Glutamatergic neuron (in vitro differentiated cells): ENCODE data around the gene PCARE. TPM values are rescaled to one million over a fixed set of nuclear protein-coding genes. Genes with fewer than 3 reads are reported as not detected.
A peak's percentile ranks its signal among the peaks of the same experiment; 100 is the strongest.

ENCODE experiments used
- DNase-seq: peaks from one replicate; pipeline ENCODE4 v3.0.0; 2022
- H3K27ac Mint-ChIP-seq: one replicate; pipeline ENCODE4 v1.8.0; 2020; ENCODE audit warnings: mild to moderate bottlenecking, mixed read lengths, inconsistent platforms; ENCODE audit not compliant: unreplicated experiment
- H3K27me3 Mint-ChIP-seq: one replicate; pipeline ENCODE4 v1.8.0; 2020; ENCODE audit warnings: mild to moderate bottlenecking, moderate library complexity, mixed read lengths, inconsistent platforms; ENCODE audit not compliant: unreplicated experiment
- H3K36me3 Mint-ChIP-seq: one replicate; pipeline ENCODE4 v1.8.0; 2020; ENCODE audit warnings: mild to moderate bottlenecking, mixed read lengths, inconsistent platforms; ENCODE audit not compliant: unreplicated experiment
- H3K4me1 Mint-ChIP-seq: one replicate; pipeline ENCODE4 v1.8.0; 2020; ENCODE audit warnings: mild to moderate bottlenecking, low read depth, mixed read lengths, inconsistent platforms; ENCODE audit not compliant: unreplicated experiment
- H3K4me3 Mint-ChIP-seq: one replicate; pipeline ENCODE4 v1.8.0; 2020; ENCODE audit warnings: mild to moderate bottlenecking, mixed read lengths, inconsistent platforms; ENCODE audit not compliant: unreplicated experiment
- H3K9me3 Mint-ChIP-seq: one replicate; pipeline ENCODE4 v1.8.0; 2020; ENCODE audit warnings: mild to moderate bottlenecking, moderate library complexity, mixed read lengths, inconsistent platforms; ENCODE audit not compliant: unreplicated experiment
- total RNA-seq: library from RNA; stranded (reverse); fragmentation: NEBNext Ultra II Directional; extraction: Animal tissue kit (Norgen Biotek cat#: 25700); gene quantifications from one replicate; pipeline ENCODE4 v1.2.1, GENCODE V29; 2021; ENCODE audit not compliant: unreplicated experiment
- TF ChIP-seq, protein P1 (sequence below): fragments of 200-600 bp; sonication (generic); IDR thresholded peaks from one replicate; pipeline ENCODE4 v1.5.0; 2021; ENCODE audit not compliant: partially characterized antibody, unreplicated experiment

The PCARE gene
- total RNA-seq, 1 donor from 2014 or later, result 0.66 TPM

DNA sequence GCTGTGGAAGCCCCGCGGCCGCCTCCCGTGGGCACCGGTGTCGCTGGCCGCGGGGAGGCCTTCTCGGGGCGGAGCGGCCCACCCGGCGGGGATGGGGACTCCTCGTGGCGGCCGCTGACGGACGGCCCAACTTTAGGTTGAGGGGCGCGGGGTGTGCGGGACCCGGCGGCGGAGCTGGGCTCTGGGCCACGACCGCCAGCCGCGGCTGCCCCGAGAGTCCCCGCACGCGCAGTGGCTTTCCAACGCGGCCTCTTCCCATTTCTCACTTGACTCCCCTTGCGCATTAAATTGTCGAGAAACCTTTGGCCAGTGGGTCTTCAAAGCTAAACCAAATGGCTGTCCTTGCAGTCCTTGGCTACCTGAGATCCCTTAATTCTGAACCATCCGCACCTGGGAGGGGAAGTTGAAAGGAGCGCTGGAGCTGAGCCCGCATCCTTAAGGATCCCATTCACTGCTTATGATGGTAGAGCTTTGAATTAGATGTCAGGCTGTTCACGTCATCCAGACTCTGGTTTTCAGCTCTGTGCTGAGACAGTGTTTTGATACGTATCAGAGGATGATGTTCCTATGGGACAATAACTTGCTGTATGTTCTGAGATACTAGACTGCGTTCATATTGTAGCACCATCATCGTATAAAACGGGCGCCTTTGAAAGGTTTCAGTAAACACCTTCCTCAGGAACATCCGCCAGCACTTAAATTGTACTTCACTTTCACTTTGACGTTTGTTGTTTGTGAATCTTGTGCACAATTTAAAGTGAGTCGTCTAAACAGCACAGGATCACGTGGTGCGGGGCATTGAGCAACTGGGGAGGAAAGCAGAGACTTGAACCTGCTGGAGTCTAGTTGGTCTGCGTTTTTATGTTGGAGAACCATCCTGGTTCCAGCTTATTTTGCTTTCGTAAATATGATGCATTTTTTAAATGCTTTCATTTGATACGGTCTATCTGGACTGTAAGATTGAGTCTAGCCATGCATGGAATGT is 41.8 kb upstream of the PCARE start:
- Mint-ChIP-seq H3K27ac (peak overlapping the region; percentile 57), H3K4me1 (peaks cover 9% of the 10 kb centered on the region), H3K9me3 (peaks cover 5% of the 10 kb centered on the region), H3K4me3 (peak overlapping the region; percentile 87), H3K36me3 (no peaks in the 10 kb centered on the region), H3K27me3 (peaks cover 7% of the 10 kb centered on the region)
- peak; percentile 35 for DNase-seq
- TF ChIP-seq, protein P1, sequence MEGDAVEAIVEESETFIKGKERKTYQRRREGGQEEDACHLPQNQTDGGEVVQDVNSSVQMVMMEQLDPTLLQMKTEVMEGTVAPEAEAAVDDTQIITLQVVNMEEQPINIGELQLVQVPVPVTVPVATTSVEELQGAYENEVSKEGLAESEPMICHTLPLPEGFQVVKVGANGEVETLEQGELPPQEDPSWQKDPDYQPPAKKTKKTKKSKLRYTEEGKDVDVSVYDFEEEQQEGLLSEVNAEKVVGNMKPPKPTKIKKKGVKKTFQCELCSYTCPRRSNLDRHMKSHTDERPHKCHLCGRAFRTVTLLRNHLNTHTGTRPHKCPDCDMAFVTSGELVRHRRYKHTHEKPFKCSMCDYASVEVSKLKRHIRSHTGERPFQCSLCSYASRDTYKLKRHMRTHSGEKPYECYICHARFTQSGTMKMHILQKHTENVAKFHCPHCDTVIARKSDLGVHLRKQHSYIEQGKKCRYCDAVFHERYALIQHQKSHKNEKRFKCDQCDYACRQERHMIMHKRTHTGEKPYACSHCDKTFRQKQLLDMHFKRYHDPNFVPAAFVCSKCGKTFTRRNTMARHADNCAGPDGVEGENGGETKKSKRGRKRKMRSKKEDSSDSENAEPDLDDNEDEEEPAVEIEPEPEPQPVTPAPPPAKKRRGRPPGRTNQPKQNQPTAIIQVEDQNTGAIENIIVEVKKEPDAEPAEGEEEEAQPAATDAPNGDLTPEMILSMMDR, result no peak

DNA sequence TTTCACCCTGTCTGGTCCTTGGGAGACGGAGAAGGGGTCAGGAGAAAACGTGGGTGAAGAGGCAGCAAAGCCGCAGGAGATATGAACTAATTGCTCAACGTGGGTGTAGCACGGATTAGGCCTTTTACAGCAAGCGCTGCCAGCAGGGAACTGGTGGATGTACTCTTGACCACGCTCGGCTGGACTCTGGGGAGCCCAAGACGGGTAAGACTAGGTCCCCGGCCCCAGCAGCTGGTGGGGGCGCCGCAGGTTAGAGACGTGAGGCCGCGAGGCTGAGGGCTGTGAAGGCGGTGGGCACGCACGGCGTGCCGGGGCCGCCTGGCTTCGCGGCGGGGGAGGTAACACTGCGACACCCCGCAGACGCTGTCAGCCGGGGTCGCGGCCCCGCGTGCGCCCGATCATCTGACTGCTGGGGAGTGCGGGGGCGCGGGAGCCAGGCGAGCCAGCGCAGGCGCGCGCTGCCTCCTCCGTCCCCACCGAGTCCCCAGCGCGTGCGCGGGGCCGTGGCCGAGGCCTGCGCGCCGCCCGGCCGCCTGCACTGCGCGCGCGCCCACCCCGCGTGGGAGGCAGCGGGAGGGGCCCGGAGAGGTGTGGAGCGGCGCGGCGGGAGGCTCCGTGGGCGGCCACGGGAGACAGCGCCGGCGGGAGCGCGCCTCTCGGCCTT is 40.8 kb upstream of the PCARE start, which contains the start of gene CLIP4:
CLIP4 (plus strand) TSS at position 470 of the 664 bp plus-strand sequence. CDS start 5,974 bp downstream, outside the sequence.
- H3K27ac Mint-ChIP-seq, result peak within 1 kb of the TSS; percentile 85
- H3K4me1 Mint-ChIP-seq, result peaks cover 9% of the 10 kb centered on the region
- H3K27me3 Mint-ChIP-seq, result peaks cover 7% of the 10 kb centered on the region
- DNase-seq, result peak; percentile 53
- H3K9me3 Mint-ChIP-seq, result peaks cover 5% of the 10 kb centered on the region
- no peaks in the 10 kb centered on the region for H3K36me3 Mint-ChIP-seq
- TF ChIP-seq, protein P1, result no peak
- peak within 1 kb of the TSS; percentile 92 for H3K4me3 Mint-ChIP-seq

DNA sequence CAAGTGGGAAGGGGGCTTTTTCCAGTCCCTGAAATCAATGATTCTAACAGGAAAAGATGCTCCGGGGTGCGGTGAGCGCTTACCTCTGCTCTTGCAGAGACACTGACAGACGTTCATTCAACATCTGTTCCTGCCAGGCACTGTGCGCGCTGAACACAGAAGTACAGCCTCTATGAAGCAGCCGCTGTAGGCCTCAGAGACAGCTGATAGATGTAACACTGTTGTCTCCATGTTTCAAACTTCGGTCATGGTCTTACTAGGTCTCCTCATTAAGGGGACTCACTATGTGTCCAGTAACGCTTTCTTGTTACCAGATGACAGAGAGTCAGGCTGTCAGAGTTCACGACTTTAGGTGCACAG is 40.2 kb upstream of the PCARE start:
- DNase-seq, result peak; percentile 37
- Mint-ChIP-seq H3K4me1 (peaks cover 9% of the 10 kb centered on the region), H3K36me3 (no peaks in the 10 kb centered on the region), H3K27ac (peak overlapping the region; percentile 85), H3K27me3 (peaks cover 7% of the 10 kb centered on the region), H3K9me3 (peaks cover 5% of the 10 kb centered on the region), H3K4me3 (peak overlapping the region; percentile 92)
- TF ChIP-seq, protein P1, result no peak

DNA sequence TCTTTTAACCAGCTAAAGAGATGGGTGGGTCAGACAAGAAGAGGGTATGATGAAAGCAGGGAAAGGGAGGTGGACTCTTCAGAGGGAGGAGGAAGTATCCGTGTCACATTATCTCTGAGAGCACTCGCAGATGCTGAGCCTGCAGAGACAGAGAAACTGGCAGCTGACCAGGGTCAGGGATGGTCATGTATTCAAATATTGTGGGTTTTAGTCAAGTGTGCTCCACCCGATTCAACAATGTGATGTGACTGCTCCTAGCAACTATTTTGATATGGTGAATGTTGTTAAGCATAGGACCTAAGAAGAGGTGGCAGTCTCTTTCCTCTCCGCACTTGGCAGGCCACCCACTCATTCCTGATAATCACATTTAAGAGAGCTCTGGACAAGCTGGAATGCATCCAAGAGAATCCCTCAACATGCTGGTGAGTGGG is 39.6 kb upstream of the PCARE start:
- Mint-ChIP-seq H3K4me1 (peaks cover 9% of the 10 kb centered on the region), H3K36me3 (no peaks in the 10 kb centered on the region), H3K27me3 (peaks cover 7% of the 10 kb centered on the region), H3K27ac (peak overlapping the region; percentile 19), H3K4me3 (peak overlapping the region; percentile 92), H3K9me3 (peaks cover 5% of the 10 kb centered on the region)
- TF ChIP-seq, protein P1, result no peak
- DNase-seq, result no peak
